GM18868 (cell line): ENCODE data around the gene RIN3.

ENCODE experiments used
- ATAC-seq: cut with Tn5 transposase; IDR thresholded peaks from one replicate; pipeline ENCODE4 v1.9.1; 2021; ENCODE audit warnings: mild to moderate bottlenecking, moderate library complexity; ENCODE audit not compliant: unreplicated experiment

The RIN3 gene

GRCh38 chr14:92684801-92685560, 171.4 kb downstream of the RIN3 start:
- no peak for ATAC-seq

- no peak for ATAC-seq
These were observed 172.3 kb downstream of the RIN3 start for GRCh38 chr14:92685784-92686355.

GRCh38 chr14:92686411-92686899, 172.9 kb downstream of the RIN3 start:
- ATAC-seq = no peak

- ATAC-seq = no peak
These were observed 173.4 kb downstream of the RIN3 start for GRCh38 chr14:92686900-92687427.

GRCh38 chr14:92687681-92688433, 174.3 kb downstream of the RIN3 start:
- ATAC-seq = no peak

GRCh38 chr14:92688434-92689375, 175.1 kb downstream of the RIN3 start:
- no peak for ATAC-seq

- no peak for ATAC-seq
These were observed 176.8 kb downstream of the RIN3 start for GRCh38 chr14:92690171-92691011.

GRCh38 chr14:92692822-92693226, 179.2 kb downstream of the RIN3 start:
- ATAC-seq = no peak

- no peak for ATAC-seq
These were observed 180.6 kb downstream of the RIN3 start for GRCh38 chr14:92693998-92694795.

- ATAC-seq = no peak
These were observed 181.2 kb downstream of the RIN3 start for GRCh38 chr14:92694807-92695206.

- ATAC-seq = no peak
These were observed 182.0 kb downstream of the RIN3 start for GRCh38 chr14:92695562-92695961.

- ATAC-seq = no peak
These were observed 182.8 kb downstream of the RIN3 start for GRCh38 chr14:92696366-92696765.

GRCh38 chr14:92698393-92698792, 184.8 kb downstream of the RIN3 start:
- ATAC-seq = no peak

GRCh38 chr14:92701826-92702225, 188.2 kb downstream of the RIN3 start:
- no peak for ATAC-seq

GRCh38 chr14:92702441-92702918, 188.9 kb downstream of the RIN3 start:
- no peak for ATAC-seq

- no peak for ATAC-seq
These were observed 189.9 kb downstream of the RIN3 start for GRCh38 chr14:92703516-92703915.

GRCh38 chr14:92704036-92704804, 190.6 kb downstream of the RIN3 start:
- peak; percentile 96 for ATAC-seq

- no peak for ATAC-seq
These were observed 191.2 kb downstream of the RIN3 start for GRCh38 chr14:92704821-92705220.
